Cardiac septum (tissue), 1 donor: ENCODE results near the gene ETDA. TPM values are rescaled to one million over a fixed set of nuclear protein-coding genes. Genes with fewer than 3 reads are reported as not detected.

ENCODE experiments used
- total RNA-seq: library from RNA; stranded (reverse); fragmentation: NEBNext Ultra II Directional; extraction: Animal tissue kit (Norgen Biotek cat#: 25700); gene quantifications from one replicate; pipeline ENCODE4 v1.2.1, GENCODE V29; 2021
- donor health status: DM: no; HTN: no; CAD: no.

ETDA gene
- total RNA-seq, 1 donor from 2014 or later, result not detected

Other genes starting within 250 kb of the ETDA start
- 19.0 TPM for gene RTL8B, start 229.5 kb upstream of the ETDA start, total RNA-seq
- gene RTL8C, start 219.7 kb upstream of the ETDA start, total RNA-seq, result 311 TPM
- 30.4 TPM for gene RTL8A, start 199.9 kb upstream of the ETDA start, total RNA-seq
- gene SMIM10L2B, start 153.3 kb upstream of the ETDA start, total RNA-seq, result 2.0 TPM
- gene ETDB, start 131.5 kb upstream of the ETDA start, total RNA-seq, result not detected
- gene CT55, start 80.7 kb upstream of the ETDA start, total RNA-seq, result not detected
- gene ETDC, start 57.4 kb downstream of the ETDA start, total RNA-seq, result not detected
- gene ZNF75D, start 92.0 kb downstream of the ETDA start, total RNA-seq, result 2.8 TPM
- gene ZNF449, start 92.7 kb downstream of the ETDA start, total RNA-seq, result 6.4 TPM
- gene SMIM10L2A, start 169.9 kb downstream of the ETDA start, total RNA-seq, result 0.97 TPM